Measurements from ENCODE around the gene ZNF319.
A peak's percentile ranks its signal among the peaks of the same experiment; 100 is the strongest.
"Not testable (repeated sequence)": the region's sequence is repeated elsewhere in the genome, so short reads cannot be mapped to it uniquely, and the experiment has no call there.

ZNF319 gene

DNA sequence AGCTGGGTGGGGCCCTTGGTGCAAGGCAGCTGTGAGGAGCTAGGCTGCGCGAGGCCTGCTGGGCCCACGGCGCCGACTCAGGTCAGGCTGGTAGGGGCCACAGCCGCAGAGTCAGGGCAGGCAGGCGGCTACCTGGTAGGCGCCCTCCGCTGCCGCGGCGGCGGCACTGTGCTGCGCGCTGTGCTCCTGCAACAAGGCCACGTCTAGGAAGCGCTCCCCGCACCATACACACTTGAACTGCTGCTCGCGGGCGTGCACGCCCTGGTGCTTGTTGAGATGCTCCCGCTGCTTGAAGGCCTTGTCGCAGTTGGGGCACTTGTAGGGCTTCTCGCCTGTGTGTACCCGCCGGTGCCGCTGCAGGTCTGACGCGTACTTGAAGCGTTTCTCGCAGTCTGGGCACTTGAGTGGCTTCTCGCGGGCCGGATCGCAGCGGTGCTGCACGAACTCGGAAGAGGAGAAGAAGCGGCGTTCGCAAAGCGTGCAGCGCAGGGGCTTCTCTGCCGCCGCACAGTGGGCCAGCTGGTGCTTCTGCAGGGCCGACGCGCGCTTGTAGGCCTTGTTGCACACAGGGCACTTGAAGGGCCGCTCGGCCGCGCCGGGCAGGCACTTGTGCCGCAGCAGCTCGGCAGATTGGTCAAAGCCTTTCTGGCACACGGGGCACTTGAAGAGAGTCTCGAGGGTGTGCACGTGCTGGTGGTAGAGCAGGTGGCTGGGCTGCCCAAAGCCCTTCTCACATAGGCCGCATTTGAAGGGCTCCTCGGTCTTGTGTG is 3.9 kb downstream of the ZNF319 start:
- DNase-seq, result no peak

DNA sequence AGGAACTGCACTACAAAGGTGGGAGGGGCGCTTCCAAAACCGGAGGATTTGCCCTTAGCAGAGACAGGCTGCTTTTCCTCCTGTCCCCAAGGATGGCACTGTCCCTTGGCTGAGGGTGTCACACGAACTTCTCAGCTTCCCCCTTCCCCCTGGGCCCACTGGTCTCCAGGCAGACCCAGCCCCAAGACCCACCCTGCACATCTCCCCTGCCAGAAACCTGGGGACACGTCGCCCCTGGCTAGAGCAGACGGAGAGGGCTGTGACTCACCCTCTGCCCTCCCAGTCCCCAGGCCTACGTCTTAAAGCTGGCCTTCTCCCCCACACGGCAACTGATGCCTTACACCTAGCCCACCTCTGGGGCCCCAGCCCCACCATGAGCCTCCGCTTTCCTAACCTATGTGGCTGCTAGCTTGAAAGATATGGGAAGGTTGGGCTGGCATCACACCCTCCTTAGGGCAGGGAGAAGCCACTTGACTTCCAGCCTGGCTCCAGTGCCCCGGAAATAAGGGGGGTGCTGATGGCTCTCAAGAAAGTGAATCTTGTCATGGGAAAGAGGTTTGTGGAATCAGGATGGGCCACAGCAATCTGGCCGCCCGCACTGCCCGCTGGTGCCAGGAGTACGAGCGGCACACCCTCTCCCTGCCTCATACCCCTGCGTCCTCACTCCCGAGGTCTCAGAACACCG is 4.6 kb downstream of the ZNF319 start:
- no peak for DNase-seq

GRCh38 chr16:57994778-57995177 is 5.7 kb downstream of the ZNF319 start:
- peak; percentile 4 for DNase-seq

- no peak for DNase-seq
Observed at GRCh38 chr16:57994361-57994760, 6.1 kb downstream of the ZNF319 start.

GRCh38 chr16:57993897-57994296 is 6.6 kb downstream of the ZNF319 start:
- no peak for DNase-seq

DNA sequence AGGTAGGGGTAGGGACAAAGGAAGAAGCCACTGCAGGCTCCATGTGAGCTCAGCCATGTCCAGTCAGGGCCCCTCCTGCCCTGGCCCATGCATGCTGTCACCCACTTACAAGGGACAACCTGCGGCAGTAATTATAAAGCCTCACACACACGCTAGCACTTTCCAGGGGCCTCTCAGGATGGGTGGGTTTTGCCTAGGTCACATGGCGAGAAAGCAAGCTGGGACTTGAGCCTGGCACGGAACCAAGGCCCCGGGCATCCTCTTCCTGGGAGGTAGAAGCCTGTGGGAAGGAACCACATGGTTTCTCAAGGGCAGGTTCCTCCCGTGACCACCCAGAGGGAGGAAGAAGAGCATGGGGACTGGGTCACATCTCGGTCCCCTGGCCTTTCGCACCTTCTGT is 7.0 kb downstream of the ZNF319 start:
- no peak for DNase-seq

GRCh38 chr16:57992084-57992483 is 8.4 kb downstream of the ZNF319 start:
- no peak for DNase-seq

GRCh38 chr16:57991551-57992059 is 8.9 kb downstream of the ZNF319 start:
- DNase-seq, result no peak

- DNase-seq, result no peak
Observed at GRCh38 chr16:57988929-57989328, 11.5 kb downstream of the ZNF319 start.

- no peak for DNase-seq
Observed at GRCh38 chr16:57987441-57988177, 12.9 kb downstream of the ZNF319 start.

GRCh38 chr16:57986196-57986595 is 14.3 kb downstream of the ZNF319 start:
- no peak for DNase-seq

- no peak for DNase-seq
Observed at GRCh38 chr16:57985204-57986181, 15.0 kb downstream of the ZNF319 start.

DNA sequence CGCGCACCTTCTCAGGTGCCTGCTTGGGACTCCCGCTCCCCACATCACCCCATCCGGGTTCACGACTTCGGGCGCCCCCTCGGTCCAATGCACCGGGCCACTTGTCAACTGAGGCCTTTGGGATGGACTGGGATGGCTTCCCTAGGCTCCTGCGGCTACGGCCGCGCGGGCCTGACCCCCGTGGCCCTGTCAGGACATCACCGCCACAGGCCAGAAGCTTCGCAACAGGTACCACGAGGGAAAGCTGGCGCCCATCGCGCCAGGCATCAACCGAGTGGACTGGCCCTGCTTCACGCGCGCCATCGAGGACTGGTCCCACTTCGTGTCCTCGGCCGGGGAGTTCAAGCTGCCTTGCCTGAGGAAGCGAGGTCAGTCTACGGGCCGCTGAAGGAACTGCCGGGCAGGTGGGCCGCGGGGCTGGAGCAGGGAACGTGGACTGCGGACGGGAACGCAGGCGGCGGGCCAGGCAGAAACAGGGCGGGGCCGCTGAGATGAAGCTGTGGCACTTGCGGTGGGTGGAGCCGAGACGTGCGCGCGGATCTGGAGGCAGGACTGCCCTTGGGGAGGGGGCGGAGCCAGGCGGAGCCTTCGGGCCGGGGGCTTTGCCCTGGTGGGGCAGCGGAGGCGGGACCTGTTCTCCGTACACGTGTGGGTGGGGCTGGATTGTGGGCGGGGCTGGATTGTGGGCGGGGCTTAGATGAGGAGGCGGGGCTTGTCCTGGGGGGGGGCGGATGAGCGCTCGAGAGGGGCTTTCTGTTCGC is 15.8 kb downstream of the ZNF319 start:
- no peak for DNase-seq

DNA sequence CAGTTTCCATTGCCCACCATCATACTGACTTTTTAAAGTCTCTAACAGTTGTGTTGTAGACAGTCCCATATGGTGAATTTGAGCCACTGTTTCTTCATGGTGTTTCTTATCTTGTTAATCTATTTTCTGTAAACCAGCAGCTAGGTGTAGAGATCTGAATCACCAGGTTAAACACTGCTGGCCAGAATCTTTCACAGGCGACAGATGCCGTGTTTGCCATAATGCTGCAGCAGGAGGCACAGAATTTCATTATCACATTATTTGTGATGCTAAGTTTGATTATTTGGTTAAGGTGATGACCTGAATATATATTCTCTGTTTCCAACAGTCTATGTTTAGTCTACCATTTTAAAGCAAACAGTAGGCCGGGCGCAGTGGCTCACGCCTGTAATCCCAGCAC is 18.1 kb downstream of the ZNF319 start:
- DNase-seq, result no peak

- DNase-seq, result no peak
Observed at GRCh38 chr16:57981636-57982035, 18.8 kb downstream of the ZNF319 start.

DNA sequence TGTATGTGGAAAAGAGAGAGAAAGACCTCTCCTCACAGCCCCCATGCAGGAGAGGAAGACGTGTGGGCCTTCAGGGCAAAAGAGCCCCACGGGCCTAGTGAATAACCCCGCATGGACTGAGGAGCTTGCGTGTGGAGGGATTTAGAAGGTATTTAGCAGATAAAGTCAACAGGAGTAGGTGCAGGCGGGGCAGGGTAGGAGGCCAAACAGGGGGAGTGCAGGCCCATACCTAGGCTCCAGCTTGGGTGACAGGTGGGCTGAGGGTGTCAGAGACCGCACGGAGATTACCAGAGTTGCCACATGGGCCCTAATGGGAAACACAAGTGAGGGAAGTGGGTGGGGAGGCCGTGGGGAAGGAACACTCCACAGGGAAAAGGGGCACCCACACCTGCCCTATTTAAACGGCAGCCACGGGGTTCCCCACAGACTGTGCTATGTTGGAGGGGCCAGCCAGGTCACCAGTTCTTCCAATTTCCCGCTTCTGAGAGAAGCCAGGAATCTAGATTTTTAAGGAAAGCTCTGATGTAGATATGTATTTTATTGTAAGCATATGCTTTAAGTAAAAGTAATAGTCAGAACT is 21.4 kb downstream of the ZNF319 start:
- no peak for DNase-seq

- DNase-seq, result not testable (repeated sequence)
Observed at GRCh38 chr16:57978070-57978465, 22.4 kb downstream of the ZNF319 start.

- no peak for DNase-seq
Observed at GRCh38 chr16:57977418-57978069, 22.9 kb downstream of the ZNF319 start.

- no peak for DNase-seq
Observed at GRCh38 chr16:57976331-57976796, 24.1 kb downstream of the ZNF319 start.

DNA sequence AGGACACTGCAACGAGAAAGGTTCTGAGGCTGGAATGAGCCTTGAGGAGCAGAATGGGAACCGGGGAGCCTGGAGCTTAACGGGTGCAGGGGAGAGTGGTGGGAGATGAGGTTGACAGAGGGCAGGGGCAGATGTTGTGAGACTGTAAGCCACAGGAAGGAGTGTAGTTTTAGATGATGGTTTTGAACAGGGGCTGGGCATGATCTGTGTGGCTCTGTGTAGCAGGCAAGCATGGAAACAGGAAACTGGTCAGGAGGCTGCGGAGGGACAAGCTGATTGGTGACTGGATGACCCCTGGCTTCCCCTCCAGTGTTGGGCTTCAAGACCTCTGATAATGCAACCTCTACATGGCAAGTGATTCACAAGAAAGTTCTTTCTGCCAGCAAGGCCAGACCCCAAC is 28.2 kb downstream of the ZNF319 start:
- DNase-seq, result peak; percentile 11

GRCh38 chr16:57971848-57972247 is 28.6 kb downstream of the ZNF319 start:
- no peak for DNase-seq

Data from GDM1 (cell line).